CD4-positive, alpha-beta T cell treated with Interleukin-6 for 4 hours (primary cell): Measurements from ENCODE around the gene SPDEF.

Experiments used
- DNase-seq: peaks from one replicate; pipeline ENCODE4 v3.0.0-alpha.2; 2020; ENCODE audit warnings: mixed read lengths

SPDEF gene

DNA sequence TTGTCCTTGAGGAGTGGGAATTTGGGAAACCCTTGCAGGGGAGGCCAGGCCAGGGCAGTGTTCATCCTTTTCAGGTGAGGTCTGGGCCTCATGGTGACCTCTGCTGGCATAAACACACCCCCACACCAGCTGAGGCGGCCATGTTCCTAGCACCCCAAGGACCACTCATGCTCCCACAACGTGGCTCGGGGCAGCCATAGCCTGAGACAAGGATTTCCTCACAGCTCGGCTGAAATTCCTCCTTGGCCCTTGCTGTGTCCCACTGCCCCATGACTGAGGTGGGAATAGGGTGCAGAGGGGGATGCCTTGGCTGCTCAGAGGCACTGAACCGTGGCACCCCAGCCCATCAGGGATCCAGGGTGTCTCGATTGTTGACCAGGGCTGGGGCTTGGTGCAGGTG is 27.3 kb upstream of the SPDEF start:
- DNase-seq, result peak; percentile 9

DNA sequence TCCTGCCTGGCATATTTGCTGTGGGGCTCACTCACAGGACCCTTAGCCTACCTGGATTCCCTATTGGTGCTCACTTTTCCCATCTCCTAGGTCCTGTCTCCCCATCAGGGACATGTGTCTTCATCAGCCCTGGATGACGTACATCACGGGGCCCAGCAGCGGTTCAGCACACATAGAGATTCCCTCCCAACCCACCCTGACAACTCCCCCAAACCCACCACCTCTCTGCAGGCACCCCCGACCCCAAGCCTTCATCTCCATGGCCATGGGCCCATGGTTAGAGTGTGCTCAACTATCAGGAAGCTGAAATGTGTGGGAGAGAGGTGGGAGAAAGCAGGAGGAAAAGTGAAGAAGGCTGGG is 25.4 kb upstream of the SPDEF start:
- DNase-seq, result no peak

DNA sequence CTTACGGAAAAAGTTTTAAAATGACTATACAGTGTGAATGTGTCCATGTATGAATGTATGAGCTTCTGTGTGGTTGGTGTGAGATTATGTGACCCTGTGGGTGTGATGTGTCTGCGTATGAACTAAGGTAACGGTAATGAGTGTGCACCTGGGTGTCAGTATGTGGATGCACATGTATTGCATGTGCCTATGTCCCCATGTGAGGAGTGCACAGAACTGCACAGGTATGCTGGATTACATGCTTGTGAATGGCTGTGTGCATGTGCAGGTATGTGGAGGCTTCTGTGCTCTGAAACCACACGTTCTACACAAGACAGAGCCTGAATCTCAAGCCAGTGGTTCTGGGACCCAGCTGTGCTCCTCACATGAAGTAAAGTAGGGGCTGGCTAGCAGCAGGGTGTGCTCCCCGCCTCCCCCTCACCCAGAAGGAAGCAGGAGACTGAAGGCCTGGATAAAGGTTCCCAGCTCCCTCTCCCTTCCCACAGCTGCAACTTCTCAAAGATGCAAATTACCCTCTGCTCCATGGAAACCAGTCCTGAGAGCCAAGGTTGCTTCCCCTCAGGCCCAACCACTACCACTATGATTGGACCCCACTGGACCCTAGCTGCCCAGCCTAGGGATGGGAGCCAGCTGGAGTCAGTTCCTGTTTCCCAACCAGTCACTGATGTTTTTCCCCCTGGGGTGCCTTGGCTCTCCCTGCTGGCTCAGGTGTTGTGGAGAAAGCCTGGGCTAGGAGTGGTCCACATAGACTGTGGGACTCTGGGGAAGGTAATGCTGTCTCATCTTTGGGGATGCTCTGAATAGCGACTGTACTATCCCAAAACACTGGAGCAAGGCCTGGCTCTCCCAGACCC is 24.8 kb upstream of the SPDEF start:
- DNase-seq, result no peak

DNA sequence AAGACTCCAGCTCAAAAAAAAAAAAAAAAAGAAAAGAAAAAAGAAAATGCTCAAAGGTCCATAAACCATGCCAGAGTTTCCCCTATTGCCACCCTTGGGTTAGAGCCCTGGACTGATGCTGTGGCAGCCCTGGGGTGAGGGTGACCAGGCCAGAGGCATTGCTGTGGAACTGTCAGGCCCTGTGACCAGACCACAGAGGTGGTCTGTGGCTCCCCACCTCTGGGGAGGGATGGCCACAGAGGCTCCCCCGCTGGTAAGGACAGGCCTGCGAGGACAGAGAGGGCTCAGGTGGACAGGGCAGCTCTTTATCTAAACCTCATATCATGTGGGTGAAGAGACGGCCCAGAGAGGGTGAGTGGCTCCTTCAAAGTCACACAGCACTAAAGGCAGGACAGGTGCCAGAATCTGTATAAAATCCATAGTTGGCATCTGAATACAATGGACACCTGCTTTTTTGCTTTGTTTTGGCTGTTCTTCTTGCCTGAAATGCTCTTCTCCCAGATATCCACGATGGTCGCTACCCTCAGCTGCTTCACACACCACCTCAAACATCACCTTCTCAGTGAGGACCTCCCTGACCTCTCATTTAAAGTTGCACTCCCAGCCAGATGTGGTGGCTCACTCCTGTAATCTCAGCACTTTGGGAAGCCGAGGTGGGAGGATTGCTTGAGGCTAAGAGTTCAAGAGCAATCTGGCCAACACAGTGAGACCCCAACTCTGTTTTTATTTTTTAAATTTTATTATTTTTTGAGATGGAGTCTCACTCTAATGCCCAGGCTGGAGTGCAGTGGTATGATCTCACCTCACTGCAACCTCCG is 22.5 kb upstream of the SPDEF start:
- DNase-seq, result no peak

DNA sequence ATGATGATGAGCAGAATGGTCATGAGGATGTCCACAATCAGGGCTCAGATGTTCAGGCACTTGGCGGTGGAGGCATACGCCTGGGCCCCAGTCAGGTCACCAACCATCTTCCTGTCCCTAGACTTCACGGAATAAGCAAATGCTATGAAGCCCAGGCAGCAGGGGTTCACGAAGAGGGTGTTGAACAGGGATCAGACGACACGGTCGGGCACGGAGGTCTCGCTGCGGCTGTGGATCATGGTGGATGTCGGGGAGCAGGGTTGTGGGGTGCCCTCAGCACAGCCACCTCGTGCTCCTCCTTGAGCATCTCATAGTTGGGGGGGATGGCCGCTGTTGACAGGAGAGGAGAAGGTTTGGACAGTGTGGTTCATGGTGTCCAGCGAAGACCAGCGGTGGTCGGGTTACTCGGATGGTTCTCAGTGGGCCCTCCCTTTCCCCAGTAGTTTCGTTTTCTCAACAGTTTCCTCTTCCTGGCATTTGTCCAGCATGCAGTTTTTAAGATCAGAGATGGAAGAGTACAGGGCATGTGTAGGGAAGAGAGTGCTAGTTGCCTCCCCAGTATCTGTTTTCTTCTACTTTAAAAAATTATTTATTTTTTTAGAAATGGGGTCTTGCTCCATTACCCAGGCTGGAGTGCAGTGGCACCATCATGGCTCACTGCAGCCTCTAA is 20.3 kb upstream of the SPDEF start:
- DNase-seq, result no peak

DNA sequence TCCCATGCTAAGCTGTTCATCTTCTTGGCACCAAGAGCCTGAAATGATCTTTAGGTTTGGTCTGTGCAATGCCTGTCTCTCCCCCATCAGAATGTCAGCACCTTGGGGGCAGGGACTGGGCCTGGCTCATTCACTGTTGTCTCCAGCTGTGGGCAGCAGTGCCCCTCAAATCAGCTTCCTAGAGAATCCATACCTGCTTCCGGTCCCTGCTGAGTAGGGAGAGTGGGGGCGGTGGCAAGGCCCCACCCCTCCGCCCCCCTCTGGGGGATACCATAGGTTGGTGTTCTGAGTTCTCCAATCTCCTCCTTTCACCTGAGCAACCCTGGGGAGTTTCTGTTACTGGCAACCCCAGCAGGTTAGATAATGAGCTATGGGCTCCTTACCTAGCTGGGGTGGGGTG is 19.2 kb upstream of the SPDEF start:
- DNase-seq, result no peak

DNA sequence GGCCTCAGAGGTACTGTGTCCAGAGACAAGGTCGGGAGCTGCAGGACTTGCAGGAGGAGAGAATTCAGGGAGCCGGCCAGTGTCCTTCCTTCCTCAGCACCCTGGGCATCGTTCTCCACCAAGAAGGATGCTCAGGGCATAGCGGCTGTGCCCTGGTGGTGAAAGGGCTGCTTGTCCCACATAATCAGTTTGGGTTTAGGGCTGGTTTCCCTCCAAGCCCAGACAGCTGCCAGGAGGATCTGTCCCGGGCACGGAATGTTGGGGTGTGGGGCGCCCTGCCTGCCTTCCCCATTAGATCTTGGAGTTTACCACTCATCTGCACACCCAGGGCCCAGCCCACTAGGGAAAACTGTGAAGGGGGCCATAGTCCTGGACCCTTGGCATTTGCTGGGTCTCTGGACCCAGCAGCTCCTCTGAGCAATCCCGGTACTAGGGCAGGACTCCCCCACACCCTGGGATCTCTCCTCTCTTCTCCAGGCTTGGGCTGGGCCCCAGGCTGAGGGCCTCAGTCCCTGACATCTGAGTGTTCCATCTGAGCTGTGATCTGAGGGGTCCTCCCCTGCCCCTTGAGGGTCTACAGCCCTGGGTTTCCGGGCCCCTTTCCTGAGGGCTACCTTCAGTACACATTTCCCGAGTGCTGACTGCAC is 18.6 kb upstream of the SPDEF start:
- DNase-seq, result no peak

DNA sequence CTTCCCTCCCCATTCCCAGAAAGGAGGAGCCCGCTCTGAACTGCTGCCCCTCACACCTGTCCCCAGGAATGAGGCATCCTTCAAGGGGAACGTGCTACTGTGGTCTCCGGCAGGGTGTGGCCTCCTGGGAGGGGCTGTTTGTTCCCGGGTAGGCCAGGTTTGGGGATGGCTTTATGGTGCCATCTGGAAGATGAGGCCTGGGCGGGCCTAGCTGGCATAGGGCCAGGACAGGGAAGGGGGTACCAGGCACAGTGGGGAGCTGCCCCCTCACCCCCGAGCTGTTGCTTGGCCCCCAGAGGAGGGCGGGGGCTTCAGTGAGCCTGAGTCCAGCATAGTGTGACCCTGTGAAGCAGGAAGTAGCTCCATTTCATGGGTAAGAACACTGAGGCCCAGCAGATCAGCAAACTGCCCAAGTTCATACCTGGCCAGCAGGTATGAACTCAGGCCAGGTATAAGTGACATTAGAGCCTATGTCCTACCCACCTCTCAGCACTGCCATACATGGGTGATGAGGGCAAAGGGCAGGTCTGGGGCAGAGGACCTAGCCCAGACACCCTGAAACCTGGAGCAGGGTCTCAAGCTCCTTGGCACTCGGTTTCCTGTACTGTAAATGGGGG is 17.5 kb upstream of the SPDEF start:
- DNase-seq, result no peak

DNA sequence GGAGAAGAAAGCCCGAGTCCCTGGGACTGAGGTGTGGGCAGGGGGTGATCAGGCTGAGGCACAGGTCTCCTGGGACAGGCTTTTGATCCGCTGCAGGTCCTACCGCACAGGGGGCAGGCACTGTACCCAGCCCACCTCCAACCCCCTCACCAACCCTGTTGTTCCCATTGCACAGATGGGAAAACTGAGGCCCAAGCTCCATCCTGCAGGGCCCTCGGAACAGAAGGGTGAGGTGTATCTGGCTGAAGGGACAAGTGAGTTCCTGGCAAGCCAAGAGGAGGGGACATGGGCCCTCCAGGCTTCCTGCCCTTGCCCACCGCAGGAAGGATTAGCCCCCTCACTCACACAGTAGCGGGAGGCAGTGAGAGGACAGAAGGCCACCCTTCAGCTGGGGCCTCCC is 16.5 kb upstream of the SPDEF start:
- no peak for DNase-seq

DNA sequence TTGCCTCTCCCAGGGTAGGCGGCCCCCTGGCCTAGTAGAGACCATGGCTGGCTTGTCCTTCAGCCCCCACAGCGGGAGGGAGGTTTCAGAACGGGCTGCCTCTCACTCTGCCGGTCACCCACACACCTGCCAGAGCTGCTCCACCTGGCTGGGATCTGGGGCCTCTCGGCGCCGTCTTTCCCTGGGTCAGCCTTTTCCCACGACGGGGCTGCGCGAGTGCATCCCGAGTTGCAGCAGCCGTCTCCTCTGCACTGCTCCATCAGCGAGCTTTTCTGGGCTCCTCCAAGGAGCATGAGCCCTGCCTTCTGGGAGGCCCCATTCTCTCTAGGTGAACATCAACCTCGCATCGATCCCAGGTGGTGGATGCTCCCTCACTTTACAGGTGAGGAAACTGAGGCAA is 15.9 kb upstream of the SPDEF start:
- no peak for DNase-seq

DNA sequence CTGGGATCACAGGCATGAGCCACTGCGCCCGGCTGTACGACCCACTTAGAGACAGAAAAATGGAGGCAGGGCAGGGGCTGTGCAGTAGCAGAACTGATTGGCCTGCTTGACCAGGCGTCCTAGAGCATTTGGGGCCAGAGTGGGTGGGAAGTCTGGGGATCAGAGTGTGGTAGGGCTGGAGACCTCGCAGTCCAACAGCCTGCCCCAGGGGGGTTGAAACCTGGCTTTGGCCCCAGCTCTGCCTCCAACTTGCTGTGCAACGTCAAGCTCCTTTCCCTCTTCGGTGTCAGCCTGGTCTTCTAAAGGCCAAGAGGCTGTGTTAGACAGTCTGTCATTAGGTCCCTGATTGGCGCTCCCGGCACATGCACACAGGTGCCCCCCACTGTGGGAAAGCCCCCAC is 15.3 kb upstream of the SPDEF start:
- no peak for DNase-seq

DNA sequence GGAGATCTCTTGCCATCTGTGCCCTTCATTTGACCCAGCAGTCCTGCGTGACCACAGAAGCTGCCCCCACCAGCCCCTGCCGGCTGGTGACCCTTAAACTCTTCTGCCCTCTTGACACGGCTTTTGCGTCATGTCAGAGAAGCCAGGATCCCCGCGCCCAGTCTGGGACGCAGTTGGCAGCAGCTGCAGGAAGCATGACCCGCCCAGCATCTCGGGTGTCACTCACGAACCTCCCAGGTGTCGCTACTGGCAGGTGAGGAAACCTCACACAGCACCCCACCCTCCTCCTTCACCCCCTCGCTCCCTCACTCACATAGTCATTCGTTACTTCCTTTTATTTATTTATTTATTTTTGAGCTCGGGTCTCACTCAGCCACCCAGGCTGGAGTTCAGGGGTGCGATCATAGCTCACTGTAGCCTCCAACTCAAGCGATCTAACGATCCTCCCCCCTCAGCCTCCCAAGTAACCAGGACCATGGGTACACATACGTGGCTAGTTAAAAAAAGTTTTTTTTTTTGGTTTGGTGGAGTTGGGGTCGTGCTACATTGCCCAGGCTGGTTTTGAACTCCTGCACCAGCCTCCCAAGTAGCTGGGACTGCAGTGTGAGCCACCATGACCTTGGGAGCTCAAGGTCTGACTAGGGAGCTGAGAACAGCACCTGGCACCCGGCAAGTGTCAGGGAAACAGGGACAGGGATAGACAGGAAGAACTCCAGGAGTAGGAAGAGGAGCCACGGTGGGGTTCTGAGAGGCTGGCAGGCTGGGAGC is 14.1 kb upstream of the SPDEF start:
- no peak for DNase-seq

DNA sequence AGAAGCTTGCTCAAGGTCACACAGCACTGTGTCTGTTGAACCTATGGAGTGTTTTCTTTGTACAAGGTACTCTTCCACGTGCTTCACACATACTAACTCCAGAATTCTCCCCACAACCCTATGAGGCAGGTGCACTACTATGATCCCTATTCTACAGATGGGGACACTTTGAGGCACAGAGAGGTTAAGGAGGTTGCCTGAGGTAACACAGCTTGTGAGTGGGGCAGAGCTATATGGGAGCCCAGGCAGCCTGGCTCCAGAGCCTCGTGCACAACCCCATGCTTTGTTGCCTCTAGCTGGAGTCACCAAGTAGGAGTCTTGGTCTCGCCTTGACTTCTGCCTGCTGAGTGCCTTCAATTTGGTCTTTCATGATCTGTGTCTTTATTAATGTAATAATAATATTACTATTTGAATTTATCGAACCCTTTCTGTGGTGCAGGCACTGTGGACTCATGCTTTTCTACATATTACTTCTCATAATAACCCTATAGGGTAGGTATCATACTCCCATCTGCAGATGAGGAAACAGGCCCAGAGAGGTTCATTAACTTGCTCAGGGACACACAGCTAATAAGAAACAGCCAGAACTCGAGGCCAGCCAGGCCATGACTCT is 13.3 kb upstream of the SPDEF start:
- no peak for DNase-seq

DNA sequence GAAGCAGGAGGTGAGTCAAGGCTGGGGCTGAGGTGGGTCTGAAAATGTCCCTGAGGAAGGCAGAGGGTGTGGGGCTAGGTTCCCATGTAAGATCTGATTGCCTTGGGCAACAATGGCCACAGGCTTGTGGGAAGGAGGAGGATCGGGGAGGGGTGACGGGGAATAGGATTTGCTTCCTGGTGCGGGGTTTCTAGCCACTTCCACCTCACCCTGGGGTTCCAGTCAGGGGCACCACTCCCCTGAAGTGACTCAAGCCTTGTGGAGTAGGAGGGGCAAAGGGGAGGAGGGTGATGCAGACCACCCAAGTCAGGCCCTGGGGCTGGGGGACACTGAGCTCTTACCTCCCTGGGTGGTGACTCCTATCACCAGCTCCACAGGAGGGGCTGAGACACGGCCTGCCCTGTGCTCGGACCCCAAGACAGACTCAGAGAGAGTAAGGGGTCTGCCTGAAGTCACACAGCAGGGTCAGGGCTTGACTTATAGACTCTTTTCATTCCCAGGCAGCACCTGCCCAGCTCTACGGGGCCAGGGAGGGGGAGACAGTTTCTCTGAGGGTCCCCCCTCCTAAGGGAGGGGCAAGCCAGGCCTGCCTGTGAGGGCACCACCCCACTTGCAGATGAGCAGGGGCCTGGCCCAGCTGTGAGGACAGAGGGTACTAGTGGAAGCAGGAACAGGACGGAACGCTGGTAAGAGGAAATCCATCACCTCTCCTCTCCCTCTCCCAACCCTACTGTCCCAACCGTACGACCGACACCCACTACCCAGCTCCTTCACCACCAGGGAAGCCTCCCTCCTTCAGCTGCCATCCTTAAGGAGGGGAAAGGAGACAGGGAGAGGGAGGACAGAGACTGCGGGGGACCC is 12.4 kb upstream of the SPDEF start:
- no peak for DNase-seq

DNA sequence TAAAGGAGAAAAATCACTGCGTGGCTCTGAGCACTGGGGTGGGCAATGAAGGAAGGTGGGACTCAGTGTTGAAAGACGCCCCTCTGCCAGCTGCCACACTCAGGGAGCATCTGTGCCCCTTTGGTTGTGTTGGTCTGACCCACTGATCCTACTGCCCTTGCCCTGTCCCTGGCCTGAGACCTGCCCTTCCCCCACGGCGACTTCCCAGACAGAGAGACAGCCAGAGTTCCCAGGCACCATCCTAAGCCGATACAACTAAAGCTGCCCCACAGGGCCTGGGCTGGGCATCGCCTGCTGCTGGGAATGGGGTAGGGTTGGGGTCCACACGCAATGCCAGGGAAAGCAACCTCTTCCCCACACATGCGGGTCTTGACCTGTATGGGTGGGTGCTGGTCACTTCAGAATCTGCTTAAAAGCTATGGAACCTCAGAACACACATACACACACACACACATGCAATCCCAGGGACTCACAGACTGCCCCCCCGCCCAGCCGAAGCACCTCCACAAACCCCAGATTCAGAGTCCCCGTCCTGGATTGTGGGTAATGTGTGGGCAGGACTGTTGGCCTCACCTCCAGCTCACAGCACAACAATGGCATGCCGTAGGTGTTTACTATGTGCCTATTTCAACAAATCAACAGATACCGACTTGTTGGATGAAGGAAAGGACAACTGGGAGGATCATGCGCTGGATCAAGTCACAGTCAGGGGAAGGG is 10.9 kb upstream of the SPDEF start:
- DNase-seq, result no peak

DNA sequence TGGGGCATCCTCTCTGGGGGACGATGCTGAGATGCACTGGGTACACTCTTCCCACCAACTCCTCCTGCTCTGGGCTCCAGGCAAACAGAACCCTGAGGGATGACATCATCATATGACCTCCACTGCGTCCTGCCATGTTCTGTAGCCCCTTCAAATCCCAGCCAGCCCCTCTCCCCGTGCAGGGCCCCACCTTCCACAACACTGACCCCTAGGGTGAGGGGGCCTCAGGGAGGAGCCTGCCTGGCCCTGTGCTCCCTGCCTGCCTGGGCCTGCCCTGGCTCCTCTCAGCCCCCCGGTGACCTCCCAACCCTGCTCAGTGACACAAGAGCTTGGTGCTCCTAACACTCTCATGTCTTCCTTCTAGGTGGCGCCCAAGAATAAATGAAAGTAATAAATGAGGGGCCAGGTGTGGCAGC is 9.6 kb upstream of the SPDEF start:
- no peak for DNase-seq

DNA sequence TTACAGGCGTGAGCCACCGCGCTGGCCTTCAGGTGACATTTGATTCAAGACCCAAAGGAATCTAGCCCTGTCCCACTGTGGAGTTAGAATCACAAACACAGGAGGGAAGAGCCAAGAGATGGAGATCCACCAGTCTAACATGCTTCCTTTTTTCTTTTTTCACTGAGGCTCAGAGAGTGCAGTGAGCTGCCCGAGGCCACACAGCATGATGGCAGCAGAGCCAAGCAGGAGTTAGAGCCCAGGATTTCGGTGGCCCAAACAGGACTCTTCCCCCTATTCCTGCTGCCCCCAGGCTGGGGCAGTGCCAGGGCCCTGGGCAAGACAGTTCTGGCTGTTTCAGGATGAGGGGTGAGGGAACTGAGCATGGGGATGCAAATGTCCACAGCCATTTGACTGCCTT is 8.1 kb upstream of the SPDEF start:
- no peak for DNase-seq

DNA sequence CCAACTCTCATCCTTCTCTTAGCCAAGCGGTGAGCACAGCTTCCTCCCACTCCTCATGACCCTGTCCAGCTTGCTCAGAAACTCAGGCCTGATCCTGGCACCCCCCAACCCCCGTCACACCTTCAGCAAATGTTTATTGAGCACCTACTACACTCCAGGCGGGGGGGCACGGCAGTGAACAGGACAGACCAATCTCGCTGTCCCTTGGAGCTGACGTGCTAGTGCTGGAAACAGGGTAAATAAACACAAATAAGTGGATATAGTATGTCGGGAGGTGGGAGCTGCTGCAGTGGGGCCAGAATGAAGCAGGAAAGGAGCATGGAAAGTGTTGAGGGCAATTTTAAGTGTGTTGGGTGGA is 7.4 kb upstream of the SPDEF start:
- DNase-seq, result no peak

DNA sequence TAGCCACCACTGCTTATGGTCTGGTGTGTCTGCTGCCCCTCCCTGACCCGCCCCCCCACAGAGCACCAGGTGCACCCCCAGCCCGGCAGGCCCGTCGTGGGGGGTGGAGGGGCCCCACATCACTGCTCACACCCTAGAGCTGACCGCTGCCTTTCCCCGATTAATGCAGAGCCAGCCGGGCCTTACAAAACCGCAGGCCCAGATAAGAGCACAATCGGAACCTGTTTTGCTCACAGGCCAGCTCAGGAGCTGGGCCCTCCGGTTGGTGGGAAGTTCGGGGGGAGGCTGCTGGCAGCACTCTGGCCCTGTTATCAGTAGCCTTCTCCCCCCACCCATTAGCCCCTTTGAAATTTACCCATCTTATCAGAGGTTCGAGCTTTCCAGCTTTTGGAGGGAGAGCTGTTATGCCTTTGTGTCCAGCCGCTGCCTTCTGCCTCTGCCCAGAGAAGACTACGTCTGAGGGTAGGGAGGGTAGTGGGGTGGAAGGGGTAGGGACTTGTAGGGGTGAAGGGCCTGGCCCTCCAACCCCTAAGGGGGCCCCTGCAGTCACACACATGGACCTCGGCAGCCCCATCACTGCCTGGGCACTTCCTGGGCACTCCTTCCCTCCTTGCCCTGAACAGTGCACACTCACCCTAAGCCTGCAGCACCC is 6.9 kb upstream of the SPDEF start:
- no peak for DNase-seq
